Nephron (organoid): ENCODE results near the gene NET1.
A peak's percentile ranks its signal among the peaks of the same experiment; 100 is the strongest.

Experiments used
- H3K27ac Mint-ChIP-seq, 3 experiments: 2 replicates each; pipeline ENCODE4 v1.8.0; 2020; ENCODE audit warnings: mixed read lengths in 3 of 3, mild to moderate bottlenecking in 2 of 3, moderate library complexity in 1 of 3
- H3K27me3 Mint-ChIP-seq: 2 replicates; pipeline ENCODE4 v1.8.0; 2021; ENCODE audit warnings: low read depth, mild to moderate bottlenecking, moderate library complexity, mixed read lengths
- H3K36me3 Mint-ChIP-seq: 2 replicates; pipeline ENCODE4 v1.8.0; 2020; ENCODE audit warnings: low read depth, mixed read lengths
- H3K4me1 Mint-ChIP-seq: 2 replicates; pipeline ENCODE4 v1.8.0; 2020; ENCODE audit warnings: mixed read lengths
- H3K4me3 Mint-ChIP-seq, 3 experiments: 2 replicates each; pipeline ENCODE4 v1.8.0; 2020; ENCODE audit warnings: mild to moderate bottlenecking in 3 of 3, mixed read lengths in 3 of 3, moderate library complexity in 2 of 3
- H3K9me3 Mint-ChIP-seq: 2 replicates; pipeline ENCODE4 v1.8.0; 2020; ENCODE audit warnings: mixed read lengths
- TF ChIP-seq, protein P1 (sequence below), 3 experiments: fragments of 200-600 bp; sonication (generic); IDR thresholded peaks; one replicate each; pipeline ENCODE4 v1.5.0; 2021; ENCODE audit warnings: antibody characterized with exemption in 3 of 3; ENCODE audit not compliant: unreplicated experiment in 3 of 3

The NET1 gene, protein sequence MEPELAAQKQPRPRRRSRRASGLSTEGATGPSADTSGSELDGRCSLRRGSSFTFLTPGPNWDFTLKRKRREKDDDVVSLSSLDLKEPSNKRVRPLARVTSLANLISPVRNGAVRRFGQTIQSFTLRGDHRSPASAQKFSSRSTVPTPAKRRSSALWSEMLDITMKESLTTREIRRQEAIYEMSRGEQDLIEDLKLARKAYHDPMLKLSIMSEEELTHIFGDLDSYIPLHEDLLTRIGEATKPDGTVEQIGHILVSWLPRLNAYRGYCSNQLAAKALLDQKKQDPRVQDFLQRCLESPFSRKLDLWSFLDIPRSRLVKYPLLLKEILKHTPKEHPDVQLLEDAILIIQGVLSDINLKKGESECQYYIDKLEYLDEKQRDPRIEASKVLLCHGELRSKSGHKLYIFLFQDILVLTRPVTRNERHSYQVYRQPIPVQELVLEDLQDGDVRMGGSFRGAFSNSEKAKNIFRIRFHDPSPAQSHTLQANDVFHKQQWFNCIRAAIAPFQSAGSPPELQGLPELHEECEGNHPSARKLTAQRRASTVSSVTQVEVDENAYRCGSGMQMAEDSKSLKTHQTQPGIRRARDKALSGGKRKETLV

DNA sequence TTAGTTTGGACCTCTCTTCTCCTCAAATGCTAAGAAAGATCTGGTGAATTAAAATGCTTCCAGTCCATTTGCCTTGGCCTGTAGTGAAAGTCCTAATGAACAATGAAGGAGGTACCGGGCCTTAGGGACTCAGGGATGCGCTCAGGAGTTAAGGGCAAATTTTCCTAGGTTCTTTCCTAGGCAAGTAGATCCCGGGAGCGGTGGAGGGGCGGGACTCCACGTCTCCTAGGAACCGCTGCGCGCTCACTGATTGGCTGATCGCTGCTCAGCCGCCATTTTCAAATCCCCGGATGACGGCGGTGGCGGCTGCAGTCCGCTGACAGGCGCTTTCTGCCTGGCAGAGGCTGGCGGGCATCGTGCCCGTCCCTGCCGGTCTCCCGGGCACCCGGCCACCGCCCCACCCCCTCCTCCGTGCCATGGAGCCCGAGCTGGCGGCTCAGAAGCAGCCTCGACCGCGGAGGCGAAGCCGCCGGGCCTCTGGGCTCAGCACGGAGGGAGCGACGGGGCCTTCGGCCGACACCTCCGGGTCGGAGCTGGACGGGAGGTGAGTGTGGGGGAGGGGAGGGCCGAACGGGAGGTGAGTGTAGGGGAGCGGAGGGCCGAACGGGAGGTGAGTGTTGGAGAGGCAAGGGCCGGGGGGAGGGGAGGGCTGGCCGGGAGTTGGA is at the start of gene NET1:
Gene NET1 (plus strand): TSS at position 281 of the 665 bp plus-strand sequence. CDS start 136 bp downstream, at position 417.
- TF ChIP-seq, protein P1, sequence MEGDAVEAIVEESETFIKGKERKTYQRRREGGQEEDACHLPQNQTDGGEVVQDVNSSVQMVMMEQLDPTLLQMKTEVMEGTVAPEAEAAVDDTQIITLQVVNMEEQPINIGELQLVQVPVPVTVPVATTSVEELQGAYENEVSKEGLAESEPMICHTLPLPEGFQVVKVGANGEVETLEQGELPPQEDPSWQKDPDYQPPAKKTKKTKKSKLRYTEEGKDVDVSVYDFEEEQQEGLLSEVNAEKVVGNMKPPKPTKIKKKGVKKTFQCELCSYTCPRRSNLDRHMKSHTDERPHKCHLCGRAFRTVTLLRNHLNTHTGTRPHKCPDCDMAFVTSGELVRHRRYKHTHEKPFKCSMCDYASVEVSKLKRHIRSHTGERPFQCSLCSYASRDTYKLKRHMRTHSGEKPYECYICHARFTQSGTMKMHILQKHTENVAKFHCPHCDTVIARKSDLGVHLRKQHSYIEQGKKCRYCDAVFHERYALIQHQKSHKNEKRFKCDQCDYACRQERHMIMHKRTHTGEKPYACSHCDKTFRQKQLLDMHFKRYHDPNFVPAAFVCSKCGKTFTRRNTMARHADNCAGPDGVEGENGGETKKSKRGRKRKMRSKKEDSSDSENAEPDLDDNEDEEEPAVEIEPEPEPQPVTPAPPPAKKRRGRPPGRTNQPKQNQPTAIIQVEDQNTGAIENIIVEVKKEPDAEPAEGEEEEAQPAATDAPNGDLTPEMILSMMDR (IDR thresholded peaks at IDR 0.05; ENCODE audit: unreplicated experiment in 3 of 3), result no peak
- Mint-ChIP-seq H3K4me3 (peak within 1 kb of the TSS in 1 of 3 experiments; percentile 87), H3K9me3 (peaks cover 9% of the 10 kb centered on the region), H3K4me1 (no peaks in the 10 kb centered on the region), H3K27ac (no peak within 1 kb of the TSS), H3K27me3 (peaks cover 3% of the 10 kb centered on the region), H3K36me3 (peaks cover 13% of the 10 kb centered on the region)

DNA sequence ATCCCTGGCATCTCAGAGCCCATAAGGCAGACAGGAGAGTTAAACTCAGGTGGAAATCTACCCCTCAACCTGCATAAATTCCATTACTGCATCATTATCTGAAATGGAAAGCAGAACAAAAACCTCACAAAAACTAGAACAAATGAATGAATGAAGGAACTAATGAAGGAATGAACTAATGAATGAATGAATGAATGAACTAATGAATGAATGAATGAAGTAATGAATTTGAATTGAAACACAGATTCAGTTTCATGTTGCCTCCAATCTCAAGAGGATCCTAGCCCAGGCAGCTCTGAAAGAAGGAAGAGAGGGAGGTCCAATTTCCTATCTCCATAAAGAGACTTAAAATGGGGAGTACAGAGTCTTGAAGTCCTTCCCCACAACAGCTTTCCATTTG is 49.5 kb upstream of the NET1 start:
- TF ChIP-seq, protein P1 (IDR thresholded peaks at IDR 0.05; ENCODE audit: unreplicated experiment in 3 of 3), result no peak
- Mint-ChIP-seq H3K27me3 (peaks cover 40% of the 10 kb centered on the region), H3K9me3 (peaks cover 9% of the 10 kb centered on the region), H3K4me1 (peaks cover 6% of the 10 kb centered on the region), H3K36me3 (no peaks in the 10 kb centered on the region), H3K4me3 (no peak overlapping the region), H3K27ac (no peak overlapping the region)

DNA sequence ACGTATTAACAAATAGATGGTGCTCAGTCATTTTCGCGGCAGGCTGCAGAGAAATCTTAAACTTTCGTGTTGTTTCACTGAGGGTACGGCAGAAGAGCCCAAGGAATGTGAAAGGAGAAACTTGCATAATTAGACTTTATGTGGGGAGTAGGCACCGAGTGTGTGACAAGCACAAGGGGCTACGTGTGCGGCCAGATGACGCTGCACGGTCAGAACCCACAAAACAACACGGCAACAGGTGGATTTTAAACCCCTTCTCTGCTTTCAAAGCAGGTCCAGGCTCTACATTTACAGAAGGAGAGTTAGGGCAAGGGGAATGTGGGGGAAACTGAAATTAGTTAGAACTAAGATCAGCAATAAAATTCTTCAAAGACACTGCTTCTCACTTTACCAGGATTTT is 48.0 kb upstream of the NET1 start:
- no peaks in the 10 kb centered on the region for H3K36me3 Mint-ChIP-seq

DNA sequence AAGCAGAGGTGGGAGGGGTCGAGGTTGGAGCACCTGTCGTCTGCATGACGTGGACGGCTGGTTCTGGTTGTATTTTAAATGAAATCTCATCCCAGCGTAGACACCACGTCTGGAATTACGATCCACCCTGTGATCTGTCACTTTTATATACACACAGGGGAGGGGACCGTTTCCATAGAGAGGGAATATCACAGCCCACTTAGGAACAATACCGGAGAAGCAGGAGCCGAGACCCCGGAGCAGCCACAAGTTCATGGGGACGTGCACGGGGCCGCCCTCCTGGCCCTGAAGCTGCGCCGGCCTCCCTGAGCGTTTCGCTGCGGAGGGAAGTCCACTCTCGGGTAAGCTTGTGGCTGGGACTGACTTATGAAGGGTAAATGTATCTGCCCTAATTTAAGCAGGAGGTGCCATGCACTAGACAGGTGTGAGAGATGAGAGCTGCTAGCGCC is 47.4 kb upstream of the NET1 start, which contains the start of gene UCN3:
Gene UCN3 (plus strand): TSS at position 77 of the 449 bp plus-strand sequence. CDS start 8,755 bp downstream, outside the sequence.
- TF ChIP-seq, protein P1 (IDR thresholded peaks at IDR 0.05; ENCODE audit: unreplicated experiment in 3 of 3), result no peak
- H3K27me3 Mint-ChIP-seq, result peaks cover 40% of the 10 kb centered on the region
- peak within 1 kb of the TSS in 2 of 3 experiments; percentile 26 to 27 for H3K4me3 Mint-ChIP-seq
- H3K9me3 Mint-ChIP-seq, result peaks cover 10% of the 10 kb centered on the region
- H3K36me3 Mint-ChIP-seq, result peaks cover 5% of the 10 kb centered on the region
- no peak within 1 kb of the TSS for H3K27ac Mint-ChIP-seq
- peaks cover 6% of the 10 kb centered on the region for H3K4me1 Mint-ChIP-seq

More for the DNA sequence above, 48.0 kb upstream of the NET1 start:
- peak overlapping the region in 2 of 3 experiments; percentile 26 to 27 for H3K4me3 Mint-ChIP-seq
- H3K27ac Mint-ChIP-seq, result no peak overlapping the region
- H3K27me3 Mint-ChIP-seq, result peaks cover 40% of the 10 kb centered on the region
- TF ChIP-seq, protein P1 (IDR thresholded peaks at IDR 0.05; ENCODE audit: unreplicated experiment in 3 of 3), result no peak
- peaks cover 5% of the 10 kb centered on the region for H3K9me3 Mint-ChIP-seq
- peaks cover 6% of the 10 kb centered on the region for H3K4me1 Mint-ChIP-seq

DNA sequence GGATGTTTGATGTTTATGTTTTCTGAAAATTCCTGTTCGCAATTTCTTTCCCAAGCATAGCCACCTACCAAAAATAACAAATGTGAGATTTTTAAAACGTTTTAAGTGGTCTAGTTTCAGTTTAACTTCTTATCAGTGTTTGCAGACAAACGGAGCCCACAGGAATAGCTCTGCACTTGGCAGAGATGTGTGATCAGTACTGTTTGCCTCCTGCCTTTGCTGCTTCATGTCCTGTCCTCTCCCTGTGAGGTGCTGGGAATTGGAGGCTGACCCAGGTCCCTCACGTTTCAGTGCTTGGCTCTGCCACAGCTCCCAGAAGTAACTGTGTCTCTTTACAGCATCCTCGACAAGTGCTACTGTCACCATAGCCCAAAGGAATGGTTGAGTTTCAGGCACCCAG is 46.4 kb upstream of the NET1 start:
- H3K36me3 Mint-ChIP-seq, result peaks cover 9% of the 10 kb centered on the region
- peaks cover 6% of the 10 kb centered on the region for H3K4me1 Mint-ChIP-seq
- TF ChIP-seq, protein P1 (IDR thresholded peaks at IDR 0.05; ENCODE audit: unreplicated experiment in 3 of 3), result no peak
- peaks cover 45% of the 10 kb centered on the region for H3K27me3 Mint-ChIP-seq
- peaks cover 17% of the 10 kb centered on the region for H3K9me3 Mint-ChIP-seq
- no peak overlapping the region for H3K4me3 Mint-ChIP-seq
- H3K27ac Mint-ChIP-seq, result no peak overlapping the region
